Measurements from ENCODE around the gene PTPRR. TPM values are rescaled to one million over a fixed set of nuclear protein-coding genes. Genes with fewer than 3 reads are reported as not detected.

The PTPRR gene
- total RNA-seq, 2 donors from 2014 or later = 0.32 to 2.4 TPM

DNA sequence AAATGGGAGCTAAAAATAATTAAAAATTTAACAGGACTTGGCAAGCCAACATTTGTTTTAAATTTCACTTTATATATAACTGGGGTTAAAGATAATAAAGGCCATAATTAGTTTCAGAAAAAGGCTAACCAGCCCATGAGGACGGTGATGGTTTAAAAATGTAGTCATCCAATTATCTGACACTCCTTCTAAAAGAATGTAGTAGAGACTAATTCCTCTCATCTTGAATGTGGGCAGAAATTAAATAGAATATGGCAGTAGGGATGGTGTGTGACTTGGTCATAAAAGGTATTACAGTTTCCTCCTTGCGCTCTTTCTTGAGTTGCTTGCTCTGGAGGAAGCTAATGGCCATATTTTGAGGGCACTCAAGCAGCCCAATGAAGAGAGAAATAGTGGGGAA lies 234.2 kb downstream of the PTPRR start:
- no peak for DNase-seq (ENCODE audit: low spot score)
- Histone ChIP-seq H3K27ac (no peak overlapping the region), H3K9me3 (no peaks in the 10 kb centered on the region), H3K4me3 (no peak overlapping the region), H3K36me3 (no peaks in the 10 kb centered on the region), H3K27me3 (replicated peaks; ENCODE audit: insufficient read depth) (no peaks in the 10 kb centered on the region), H3K4me1 (replicated peaks) (no peaks in the 10 kb centered on the region)
- intact Hi-C loops (cut with DNase I) = no loop called here
- TF ChIP-seq POLR2AphosphoS5 (IDR thresholded peaks at IDR 0.05) = no peak
- no peak for TF ChIP-seq CTCF (IDR thresholded peaks at IDR 0.05)
- no peak for TF ChIP-seq POLR2A (IDR thresholded peaks at IDR 0.05)
- 81% methylated on average over 2 of the region's 2 CpGs for WGBS

GRCh38 chr12:70683976-70684375 lies 236.6 kb downstream of the PTPRR start:
- TF ChIP-seq POLR2A (IDR thresholded peaks at IDR 0.05) (no peak), CTCF (IDR thresholded peaks at IDR 0.05) (no peak), POLR2AphosphoS5 (IDR thresholded peaks at IDR 0.05) (no peak)
- intact Hi-C loops (cut with DNase I) = no loop called here
- Histone ChIP-seq H3K4me3 (no peak overlapping the region), H3K4me1 (replicated peaks) (no peaks in the 10 kb centered on the region), H3K36me3 (no peaks in the 10 kb centered on the region), H3K27ac (no peak overlapping the region), H3K27me3 (replicated peaks; ENCODE audit: insufficient read depth) (no peaks in the 10 kb centered on the region), H3K9me3 (no peaks in the 10 kb centered on the region)
- 91% methylated on average over 3 of the region's 3 CpGs for WGBS
- no peak for DNase-seq (ENCODE audit: low spot score)

GRCh38 chr12:70671698-70672097 lies 248.8 kb downstream of the PTPRR start:
- Histone ChIP-seq H3K4me3 (no peak overlapping the region), H3K9me3 (no peaks in the 10 kb centered on the region), H3K36me3 (no peaks in the 10 kb centered on the region), H3K4me1 (replicated peaks) (no peaks in the 10 kb centered on the region), H3K27ac (no peak overlapping the region), H3K27me3 (replicated peaks; ENCODE audit: insufficient read depth) (no peaks in the 10 kb centered on the region)
- 96% methylated on average over 5 of the region's 5 CpGs for WGBS
- TF ChIP-seq CTCF (IDR thresholded peaks at IDR 0.05) (no peak), POLR2A (IDR thresholded peaks at IDR 0.05) (no peak), POLR2AphosphoS5 (IDR thresholded peaks at IDR 0.05) (no peak)
- DNase-seq (ENCODE audit: low spot score) = no peak
- intact Hi-C loops (cut with DNase I) = no loop called here

GRCh38 chr12:70670948-70671347 lies 249.6 kb downstream of the PTPRR start:
- WGBS = 52% methylated on average over 3 of the region's 3 CpGs
- H3K27ac ChIP-seq = no peak overlapping the region

More at GRCh38 chr12:70670948-70671347, 249.6 kb downstream of the PTPRR start:
- Histone ChIP-seq H3K4me1 (replicated peaks) (no peaks in the 10 kb centered on the region), H3K36me3 (no peaks in the 10 kb centered on the region), H3K9me3 (no peaks in the 10 kb centered on the region), H3K4me3 (no peak overlapping the region), H3K27me3 (replicated peaks; ENCODE audit: insufficient read depth) (no peaks in the 10 kb centered on the region)
- DNase-seq (ENCODE audit: low spot score) = no peak
- TF ChIP-seq CTCF (IDR thresholded peaks at IDR 0.05) (no peak), POLR2AphosphoS5 (IDR thresholded peaks at IDR 0.05) (no peak), POLR2A (IDR thresholded peaks at IDR 0.05) (no peak)
- intact Hi-C loops (cut with DNase I) = no loop called here

Measured in prostate gland (tissue), 2 donors.